GM23338 (cell line): ENCODE results near the gene ACYP1. TPM values are rescaled to one million over a fixed set of nuclear protein-coding genes. Genes with fewer than 3 reads are reported as not detected.

Source experiments
- ATAC-seq: fragments of 200-7000 bp; cut with Tn5 transposase; 3 replicates; pipeline ENCODE4 v1.9.1; 2020
- DNase-seq: peaks from one replicate; pipeline ENCODE4 v3.0.0-alpha.2; 2015; ENCODE audit warnings: low spot score
- H2AFZ ChIP-seq: fragments of 200-600 bp; sonication (generic); 2 replicates; pipeline ENCODE4 v1.8.0; 2016; ENCODE audit warnings: antibody characterized with exemption, mild to moderate bottlenecking, moderate library complexity
- H3F3A ChIP-seq: fragments of 200-600 bp; sonication (generic); replicated peaks from 2 replicates; pipeline ENCODE4 v1.8.0; 2017; ENCODE audit warnings: antibody characterized with exemption, mixed run types, low read depth
- H3K27ac ChIP-seq: fragments of 200-600 bp; sonication (generic); 2 replicates; pipeline ENCODE4 v1.6.1; 2016; ENCODE audit warnings: low read depth
- H3K27me3 ChIP-seq: fragments of 200-600 bp; sonication (generic); 2 replicates; pipeline ENCODE4 v1.8.0; 2016; ENCODE audit warnings: mild to moderate bottlenecking, mixed run types, moderate library complexity; ENCODE audit not compliant: insufficient read depth
- H3K36me3 ChIP-seq: fragments of 200-600 bp; sonication (generic); 2 replicates; pipeline ENCODE4 v1.8.0; 2016; ENCODE audit warnings: mild to moderate bottlenecking; ENCODE audit not compliant: insufficient read depth
- H3K4me1 ChIP-seq: fragments of 200-600 bp; sonication (generic); 2 replicates; pipeline ENCODE4 v1.8.0; 2016; ENCODE audit warnings: mild to moderate bottlenecking, moderate library complexity; ENCODE audit not compliant: insufficient read depth
- H3K4me2 ChIP-seq: fragments of 200-600 bp; sonication (generic); 2 replicates; pipeline ENCODE4 v1.7.1; 2017; ENCODE audit warnings: mixed run types
- H3K4me3 ChIP-seq: fragments of 200-600 bp; sonication (generic); 2 replicates; pipeline ENCODE4 v1.6.1; 2016; ENCODE audit warnings: mixed run types
- H3K79me2 ChIP-seq: fragments of 200-600 bp; sonication (generic); replicated peaks from 2 replicates; pipeline ENCODE4 v1.8.0; 2017; ENCODE audit warnings: mild to moderate bottlenecking; ENCODE audit not compliant: insufficient read depth
- H3K9me2 ChIP-seq: fragments of 200-600 bp; sonication (generic); 2 replicates; pipeline ENCODE4 v1.8.0; 2017; ENCODE audit not compliant: insufficient read depth
- H4K20me1 ChIP-seq: fragments of 200-600 bp; sonication (generic); replicated peaks from 2 replicates; pipeline ENCODE4 v1.8.0; 2017; ENCODE audit warnings: mild to moderate bottlenecking; ENCODE audit not compliant: insufficient read depth
- H3K27ac Mint-ChIP-seq: 2 replicates; pipeline ENCODE4 v1.8.0; 2020; ENCODE audit warnings: inconsistent platforms, mild to moderate bottlenecking, moderate library complexity, mixed read lengths
- H3K27me3 Mint-ChIP-seq: 3 replicates; pipeline ENCODE4 v1.8.0; 2022; ENCODE audit warnings: low read depth, mild to moderate bottlenecking, moderate library complexity, mixed read lengths, inconsistent platforms; ENCODE audit not compliant: insufficient read depth, poor library complexity
- H3K36me3 Mint-ChIP-seq: 3 replicates; pipeline ENCODE4 v1.8.0; 2021; ENCODE audit warnings: low read depth, mild to moderate bottlenecking, inconsistent platforms, moderate library complexity, mixed read lengths
- H3K4me1 Mint-ChIP-seq: 3 replicates; pipeline ENCODE4 v1.8.0; 2020; ENCODE audit warnings: mild to moderate bottlenecking, inconsistent platforms, mixed read lengths
- H3K4me3 Mint-ChIP-seq: 3 replicates; pipeline ENCODE4 v1.8.0; 2021; ENCODE audit warnings: moderate library complexity, mild to moderate bottlenecking, inconsistent platforms, mixed read lengths
- H3K9me3 Mint-ChIP-seq: 3 replicates; pipeline ENCODE4 v1.8.0; 2020; ENCODE audit warnings: moderate library complexity, mild to moderate bottlenecking, inconsistent platforms, mixed read lengths
- CREB1 ChIP-seq: fragments of 250-450 bp; sonication (Bioruptor Pico); IDR thresholded peaks from 2 replicates; pipeline ENCODE4 v1.5.0; 2020; ENCODE audit warnings: low read depth, mild to moderate bottlenecking, moderate library complexity
- EZH2 ChIP-seq: fragments of 200-600 bp; sonication (generic); IDR thresholded peaks from one replicate; pipeline ENCODE4 v1.8.0; 2017; ENCODE audit warnings: antibody characterized with exemption, mild to moderate bottlenecking, low read depth; ENCODE audit not compliant: unreplicated experiment
- EZH2phosphoT487 ChIP-seq: fragments of 200-600 bp; sonication (generic); IDR thresholded peaks from one replicate; pipeline ENCODE4 v1.8.1; 2018; ENCODE audit warnings: antibody characterized with exemption; ENCODE audit not compliant: unreplicated experiment
- JUNB ChIP-seq: IDR thresholded peaks from one replicate; pipeline ENCODE4 v1.6.1; 2016; ENCODE audit warnings: antibody characterized with exemption; ENCODE audit not compliant: unreplicated experiment
- NANOG ChIP-seq: IDR thresholded peaks from 2 replicates; pipeline ENCODE4 v1.6.1; 2016; ENCODE audit warnings: antibody characterized with exemption, borderline replicate concordance
- POLR2AphosphoS5 ChIP-seq: IDR thresholded peaks from 2 replicates; pipeline ENCODE4 v1.6.1; 2016; ENCODE audit warnings: antibody characterized with exemption, low read depth
- STAT1 ChIP-seq: IDR thresholded peaks from one replicate; pipeline ENCODE4 v1.6.1; 2016; ENCODE audit warnings: antibody characterized with exemption; ENCODE audit not compliant: unreplicated experiment
- ZNF114 ChIP-seq: fragments of 250-450 bp; sonication (Bioruptor Pico); IDR thresholded peaks from 2 replicates; pipeline ENCODE4 v1.5.0; 2020; ENCODE audit warnings: mild to moderate bottlenecking, moderate library complexity
- ZNF331 ChIP-seq: fragments of 250-450 bp; sonication (Bioruptor Pico); IDR thresholded peaks from 2 replicates; pipeline ENCODE4 v1.5.0; 2020; ENCODE audit warnings: low read depth, mild to moderate bottlenecking, moderate library complexity
- polyA plus RNA-seq: library from polyadenylated mRNA; unstranded; fragments of >200 nt; fragmentation: Nextera tagmentation; extraction: Ambion mirVana; gene quantifications from 2 replicates; pipeline ENCODE4 v1.2.1, GENCODE V29; 2016
- total RNA-seq: library from RNA; depleted of rRNA; stranded (reverse); fragments of >200 nt; shearing (Covaris generic); gene quantifications from 2 replicates; pipeline ENCODE4 v1.2.3, GENCODE V29; 2014
- TF ChIP-seq, protein P1 (sequence below): fragments of 250-450 bp; sonication (Bioruptor Pico); IDR thresholded peaks from 2 replicates; pipeline ENCODE4 v1.5.0; 2020; ENCODE audit warnings: mild to moderate bottlenecking, moderate library complexity
- TF ChIP-seq, protein P2 (sequence below): IDR thresholded peaks from one replicate; pipeline ENCODE4 v1.6.1; 2018; ENCODE audit warnings: antibody characterized with exemption; ENCODE audit not compliant: unreplicated experiment
- TF ChIP-seq, protein P3 (sequence below), 2 experiments: fragments of 200-600 bp in 1 of 2; sonication (generic) in 1 of 2; conservative IDR thresholded peaks; 2 replicates each; pipeline versions ENCODE4 v1.5.1 to v1.6.1; 2016 to 2017; ENCODE audit warnings: antibody characterized with exemption in 2 of 2, low read depth in 2 of 2, mild to moderate bottlenecking in 2 of 2, moderate library complexity in 1 of 2
- TF ChIP-seq, protein P4 (sequence below): IDR thresholded peaks from 2 replicates; pipeline ENCODE4 v1.6.1; 2016; ENCODE audit warnings: antibody characterized with exemption

The ACYP1 gene
- total and polyA plus RNA-seq, 2 experiments from 2014 or later, result 18.4 to 104 TPM

DNA sequence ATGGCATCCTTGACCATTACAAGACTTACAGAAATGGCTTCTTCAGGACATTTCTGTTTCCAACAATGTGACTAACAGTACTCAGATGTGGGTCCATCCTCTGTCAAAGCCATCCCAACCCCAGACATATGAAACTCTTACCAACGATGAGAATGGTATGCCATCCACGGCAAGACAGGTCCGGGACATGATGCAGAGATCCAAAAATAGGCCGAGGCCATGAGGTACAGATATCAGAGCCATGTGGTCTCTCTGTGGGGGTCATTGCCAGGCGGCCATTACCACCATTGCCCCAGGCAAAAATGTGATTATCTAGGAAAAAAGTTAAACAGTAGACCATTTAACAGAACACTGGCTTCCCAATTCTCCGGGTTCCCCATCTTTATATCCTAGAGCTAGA, 33.1 kb upstream of the ACYP1 start:
- Histone ChIP-seq H4K20me1 (peaks cover 4% of the 10 kb centered on the region; the same call in 1 of the 2 replicates), H2AFZ (no peak overlapping the region), H3K27me3 (no peaks in the 10 kb centered on the region), H3K79me2 (no peaks in the 10 kb centered on the region), H3F3A (no peaks in the 10 kb centered on the region; the same call in 1 of the 2 replicates), H3K4me3 (no peak overlapping the region), H3K27ac (no peak overlapping the region), H3K4me1 (no peaks in the 10 kb centered on the region; the same call in 1 of the 2 replicates), H3K4me2 (no peak overlapping the region), H3K36me3 (peaks cover 15% of the 10 kb centered on the region; the same call in 1 of the 2 replicates), H3K9me2 (no peaks in the 10 kb centered on the region)
- DNase-seq (no peak), ATAC-seq (no peak)
- H3K36me3 Mint-ChIP-seq, result peaks cover 73% of the 10 kb centered on the region
- H3K4me3 Mint-ChIP-seq, result no peak overlapping the region
- H3K9me3 Mint-ChIP-seq, result no peaks in the 10 kb centered on the region
- H3K27me3 Mint-ChIP-seq, result no peaks in the 10 kb centered on the region
- TF ChIP-seq STAT1 (no peak), ZNF114 (CRISPR knock-in tag) (no peak), EZH2 (no peak), CREB1 (no peak), EZH2phosphoT487 (no peak), NANOG (no peak), ZNF331 (CRISPR knock-in tag) (no peak), JUNB (no peak), POLR2AphosphoS5 (no peak)
- TF ChIP-seq, protein P1, sequence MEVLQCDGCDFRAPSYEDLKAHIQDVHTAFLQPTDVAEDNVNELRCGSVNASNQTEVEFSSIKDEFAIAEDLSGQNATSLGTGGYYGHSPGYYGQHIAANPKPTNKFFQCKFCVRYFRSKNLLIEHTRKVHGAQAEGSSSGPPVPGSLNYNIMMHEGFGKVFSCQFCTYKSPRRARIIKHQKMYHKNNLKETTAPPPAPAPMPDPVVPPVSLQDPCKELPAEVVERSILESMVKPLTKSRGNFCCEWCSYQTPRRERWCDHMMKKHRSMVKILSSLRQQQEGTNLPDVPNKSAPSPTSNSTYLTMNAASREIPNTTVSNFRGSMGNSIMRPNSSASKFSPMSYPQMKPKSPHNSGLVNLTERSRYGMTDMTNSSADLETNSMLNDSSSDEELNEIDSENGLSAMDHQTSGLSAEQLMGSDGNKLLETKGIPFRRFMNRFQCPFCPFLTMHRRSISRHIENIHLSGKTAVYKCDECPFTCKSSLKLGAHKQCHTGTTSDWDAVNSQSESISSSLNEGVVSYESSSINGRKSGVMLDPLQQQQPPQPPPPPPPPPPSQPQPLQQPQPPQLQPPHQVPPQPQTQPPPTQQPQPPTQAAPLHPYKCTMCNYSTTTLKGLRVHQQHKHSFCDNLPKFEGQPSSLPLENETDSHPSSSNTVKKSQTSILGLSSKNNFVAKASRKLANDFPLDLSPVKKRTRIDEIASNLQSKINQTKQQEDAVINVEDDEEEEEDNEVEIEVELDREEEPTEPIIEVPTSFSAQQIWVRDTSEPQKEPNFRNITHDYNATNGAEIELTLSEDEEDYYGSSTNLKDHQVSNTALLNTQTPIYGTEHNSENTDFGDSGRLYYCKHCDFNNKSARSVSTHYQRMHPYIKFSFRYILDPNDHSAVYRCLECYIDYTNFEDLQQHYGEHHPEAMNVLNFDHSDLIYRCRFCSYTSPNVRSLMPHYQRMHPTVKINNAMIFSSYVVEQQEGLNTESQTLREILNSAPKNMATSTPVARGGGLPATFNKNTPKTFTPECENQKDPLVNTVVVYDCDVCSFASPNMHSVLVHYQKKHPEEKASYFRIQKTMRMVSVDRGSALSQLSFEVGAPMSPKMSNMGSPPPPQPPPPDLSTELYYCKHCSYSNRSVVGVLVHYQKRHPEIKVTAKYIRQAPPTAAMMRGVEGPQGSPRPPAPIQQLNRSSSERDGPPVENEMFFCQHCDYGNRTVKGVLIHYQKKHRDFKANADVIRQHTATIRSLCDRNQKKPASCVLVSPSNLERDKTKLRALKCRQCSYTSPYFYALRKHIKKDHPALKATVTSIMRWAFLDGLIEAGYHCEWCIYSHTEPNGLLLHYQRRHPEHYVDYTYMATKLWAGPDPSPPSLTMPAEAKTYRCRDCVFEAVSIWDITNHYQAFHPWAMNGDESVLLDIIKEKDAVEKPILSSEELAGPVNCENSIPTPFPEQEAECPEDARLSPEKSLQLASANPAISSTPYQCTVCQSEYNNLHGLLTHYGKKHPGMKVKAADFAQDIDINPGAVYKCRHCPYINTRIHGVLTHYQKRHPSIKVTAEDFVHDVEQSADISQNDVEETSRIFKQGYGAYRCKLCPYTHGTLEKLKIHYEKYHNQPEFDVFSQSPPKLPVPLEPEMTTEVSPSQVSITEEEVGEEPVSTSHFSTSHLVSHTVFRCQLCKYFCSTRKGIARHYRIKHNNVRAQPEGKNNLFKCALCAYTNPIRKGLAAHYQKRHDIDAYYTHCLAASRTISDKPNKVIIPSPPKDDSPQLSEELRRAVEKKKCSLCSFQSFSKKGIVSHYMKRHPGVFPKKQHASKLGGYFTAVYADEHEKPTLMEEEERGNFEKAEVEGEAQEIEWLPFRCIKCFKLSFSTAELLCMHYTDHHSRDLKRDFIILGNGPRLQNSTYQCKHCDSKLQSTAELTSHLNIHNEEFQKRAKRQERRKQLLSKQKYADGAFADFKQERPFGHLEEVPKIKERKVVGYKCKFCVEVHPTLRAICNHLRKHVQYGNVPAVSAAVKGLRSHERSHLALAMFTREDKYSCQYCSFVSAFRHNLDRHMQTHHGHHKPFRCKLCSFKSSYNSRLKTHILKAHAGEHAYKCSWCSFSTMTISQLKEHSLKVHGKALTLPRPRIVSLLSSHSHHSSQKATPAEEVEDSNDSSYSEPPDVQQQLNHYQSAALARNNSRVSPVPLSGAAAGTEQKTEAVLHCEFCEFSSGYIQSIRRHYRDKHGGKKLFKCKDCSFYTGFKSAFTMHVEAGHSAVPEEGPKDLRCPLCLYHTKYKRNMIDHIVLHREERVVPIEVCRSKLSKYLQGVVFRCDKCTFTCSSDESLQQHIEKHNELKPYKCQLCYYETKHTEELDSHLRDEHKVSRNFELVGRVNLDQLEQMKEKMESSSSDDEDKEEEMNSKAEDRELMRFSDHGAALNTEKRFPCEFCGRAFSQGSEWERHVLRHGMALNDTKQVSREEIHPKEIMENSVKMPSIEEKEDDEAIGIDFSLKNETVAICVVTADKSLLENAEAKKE (CRISPR knock-in tag), result no peak
- TF ChIP-seq, protein P2, sequence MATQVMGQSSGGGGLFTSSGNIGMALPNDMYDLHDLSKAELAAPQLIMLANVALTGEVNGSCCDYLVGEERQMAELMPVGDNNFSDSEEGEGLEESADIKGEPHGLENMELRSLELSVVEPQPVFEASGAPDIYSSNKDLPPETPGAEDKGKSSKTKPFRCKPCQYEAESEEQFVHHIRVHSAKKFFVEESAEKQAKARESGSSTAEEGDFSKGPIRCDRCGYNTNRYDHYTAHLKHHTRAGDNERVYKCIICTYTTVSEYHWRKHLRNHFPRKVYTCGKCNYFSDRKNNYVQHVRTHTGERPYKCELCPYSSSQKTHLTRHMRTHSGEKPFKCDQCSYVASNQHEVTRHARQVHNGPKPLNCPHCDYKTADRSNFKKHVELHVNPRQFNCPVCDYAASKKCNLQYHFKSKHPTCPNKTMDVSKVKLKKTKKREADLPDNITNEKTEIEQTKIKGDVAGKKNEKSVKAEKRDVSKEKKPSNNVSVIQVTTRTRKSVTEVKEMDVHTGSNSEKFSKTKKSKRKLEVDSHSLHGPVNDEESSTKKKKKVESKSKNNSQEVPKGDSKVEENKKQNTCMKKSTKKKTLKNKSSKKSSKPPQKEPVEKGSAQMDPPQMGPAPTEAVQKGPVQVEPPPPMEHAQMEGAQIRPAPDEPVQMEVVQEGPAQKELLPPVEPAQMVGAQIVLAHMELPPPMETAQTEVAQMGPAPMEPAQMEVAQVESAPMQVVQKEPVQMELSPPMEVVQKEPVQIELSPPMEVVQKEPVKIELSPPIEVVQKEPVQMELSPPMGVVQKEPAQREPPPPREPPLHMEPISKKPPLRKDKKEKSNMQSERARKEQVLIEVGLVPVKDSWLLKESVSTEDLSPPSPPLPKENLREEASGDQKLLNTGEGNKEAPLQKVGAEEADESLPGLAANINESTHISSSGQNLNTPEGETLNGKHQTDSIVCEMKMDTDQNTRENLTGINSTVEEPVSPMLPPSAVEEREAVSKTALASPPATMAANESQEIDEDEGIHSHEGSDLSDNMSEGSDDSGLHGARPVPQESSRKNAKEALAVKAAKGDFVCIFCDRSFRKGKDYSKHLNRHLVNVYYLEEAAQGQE, result no peak
- TF ChIP-seq, protein P3, sequence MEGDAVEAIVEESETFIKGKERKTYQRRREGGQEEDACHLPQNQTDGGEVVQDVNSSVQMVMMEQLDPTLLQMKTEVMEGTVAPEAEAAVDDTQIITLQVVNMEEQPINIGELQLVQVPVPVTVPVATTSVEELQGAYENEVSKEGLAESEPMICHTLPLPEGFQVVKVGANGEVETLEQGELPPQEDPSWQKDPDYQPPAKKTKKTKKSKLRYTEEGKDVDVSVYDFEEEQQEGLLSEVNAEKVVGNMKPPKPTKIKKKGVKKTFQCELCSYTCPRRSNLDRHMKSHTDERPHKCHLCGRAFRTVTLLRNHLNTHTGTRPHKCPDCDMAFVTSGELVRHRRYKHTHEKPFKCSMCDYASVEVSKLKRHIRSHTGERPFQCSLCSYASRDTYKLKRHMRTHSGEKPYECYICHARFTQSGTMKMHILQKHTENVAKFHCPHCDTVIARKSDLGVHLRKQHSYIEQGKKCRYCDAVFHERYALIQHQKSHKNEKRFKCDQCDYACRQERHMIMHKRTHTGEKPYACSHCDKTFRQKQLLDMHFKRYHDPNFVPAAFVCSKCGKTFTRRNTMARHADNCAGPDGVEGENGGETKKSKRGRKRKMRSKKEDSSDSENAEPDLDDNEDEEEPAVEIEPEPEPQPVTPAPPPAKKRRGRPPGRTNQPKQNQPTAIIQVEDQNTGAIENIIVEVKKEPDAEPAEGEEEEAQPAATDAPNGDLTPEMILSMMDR (conservative IDR thresholded peaks at IDR 0.05; ENCODE audit: low read depth in 2 of 2), result no peak
- TF ChIP-seq, protein P4, sequence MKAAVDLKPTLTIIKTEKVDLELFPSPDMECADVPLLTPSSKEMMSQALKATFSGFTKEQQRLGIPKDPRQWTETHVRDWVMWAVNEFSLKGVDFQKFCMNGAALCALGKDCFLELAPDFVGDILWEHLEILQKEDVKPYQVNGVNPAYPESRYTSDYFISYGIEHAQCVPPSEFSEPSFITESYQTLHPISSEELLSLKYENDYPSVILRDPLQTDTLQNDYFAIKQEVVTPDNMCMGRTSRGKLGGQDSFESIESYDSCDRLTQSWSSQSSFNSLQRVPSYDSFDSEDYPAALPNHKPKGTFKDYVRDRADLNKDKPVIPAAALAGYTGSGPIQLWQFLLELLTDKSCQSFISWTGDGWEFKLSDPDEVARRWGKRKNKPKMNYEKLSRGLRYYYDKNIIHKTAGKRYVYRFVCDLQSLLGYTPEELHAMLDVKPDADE, result no peak
- no peak overlapping the region for H3K27ac Mint-ChIP-seq
- H3K4me1 Mint-ChIP-seq, result peaks cover 6% of the 10 kb centered on the region; the same call in 2 of the 3 replicates
